Skeletal muscle satellite cell (primary cell): ENCODE results near the gene CAAP1. TPM values are rescaled to one million over a fixed set of nuclear protein-coding genes. Genes with fewer than 3 reads are reported as not detected.

Experiments
- H3K27me3 ChIP-seq: 2 replicates; pipeline ENCODE4 v1.7.0; 2013; ENCODE audit warnings: low read length; ENCODE audit not compliant: control insufficient read depth, insufficient read depth
- H3K36me3 ChIP-seq: 2 replicates; pipeline ENCODE4 v1.7.0; 2013; ENCODE audit warnings: mild to moderate bottlenecking, control low read depth, low read length; ENCODE audit not compliant: insufficient read depth
- H3K4me1 ChIP-seq: 2 replicates; pipeline ENCODE4 v1.7.0; 2013; ENCODE audit warnings: low read length; ENCODE audit not compliant: control insufficient read depth, insufficient read depth
- H3K4me2 ChIP-seq: 2 replicates; pipeline ENCODE4 v1.7.0; 2013; ENCODE audit warnings: mild to moderate bottlenecking, low read length
- H3K4me3 ChIP-seq: 2 replicates; pipeline ENCODE4 v1.7.0; 2013; ENCODE audit warnings: low read length
- H3K9ac ChIP-seq: 2 replicates; pipeline ENCODE4 v1.7.0; 2013; ENCODE audit warnings: mild to moderate bottlenecking, low read depth, low read length, moderate library complexity
- H3K9me3 ChIP-seq: replicated peaks from 2 replicates; pipeline ENCODE4 v1.7.0; 2013; ENCODE audit warnings: mild to moderate bottlenecking, control low read depth, low read length
- total RNA-seq: library from RNA; depleted of rRNA; stranded (reverse); fragments of >200 nt; gene quantifications from 2 replicates; pipeline ENCODE4 v1.2.3, GENCODE V29; 2012; rRNA removed

CAAP1 gene, protein sequence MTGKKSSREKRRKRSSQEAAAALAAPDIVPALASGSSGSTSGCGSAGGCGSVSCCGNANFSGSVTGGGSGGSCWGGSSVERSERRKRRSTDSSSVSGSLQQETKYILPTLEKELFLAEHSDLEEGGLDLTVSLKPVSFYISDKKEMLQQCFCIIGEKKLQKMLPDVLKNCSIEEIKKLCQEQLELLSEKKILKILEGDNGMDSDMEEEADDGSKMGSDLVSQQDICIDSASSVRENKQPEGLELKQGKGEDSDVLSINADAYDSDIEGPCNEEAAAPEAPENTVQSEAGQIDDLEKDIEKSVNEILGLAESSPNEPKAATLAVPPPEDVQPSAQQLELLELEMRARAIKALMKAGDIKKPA
- 13.2 and 13.3 TPM in 2 replicates for total RNA-seq

DNA sequence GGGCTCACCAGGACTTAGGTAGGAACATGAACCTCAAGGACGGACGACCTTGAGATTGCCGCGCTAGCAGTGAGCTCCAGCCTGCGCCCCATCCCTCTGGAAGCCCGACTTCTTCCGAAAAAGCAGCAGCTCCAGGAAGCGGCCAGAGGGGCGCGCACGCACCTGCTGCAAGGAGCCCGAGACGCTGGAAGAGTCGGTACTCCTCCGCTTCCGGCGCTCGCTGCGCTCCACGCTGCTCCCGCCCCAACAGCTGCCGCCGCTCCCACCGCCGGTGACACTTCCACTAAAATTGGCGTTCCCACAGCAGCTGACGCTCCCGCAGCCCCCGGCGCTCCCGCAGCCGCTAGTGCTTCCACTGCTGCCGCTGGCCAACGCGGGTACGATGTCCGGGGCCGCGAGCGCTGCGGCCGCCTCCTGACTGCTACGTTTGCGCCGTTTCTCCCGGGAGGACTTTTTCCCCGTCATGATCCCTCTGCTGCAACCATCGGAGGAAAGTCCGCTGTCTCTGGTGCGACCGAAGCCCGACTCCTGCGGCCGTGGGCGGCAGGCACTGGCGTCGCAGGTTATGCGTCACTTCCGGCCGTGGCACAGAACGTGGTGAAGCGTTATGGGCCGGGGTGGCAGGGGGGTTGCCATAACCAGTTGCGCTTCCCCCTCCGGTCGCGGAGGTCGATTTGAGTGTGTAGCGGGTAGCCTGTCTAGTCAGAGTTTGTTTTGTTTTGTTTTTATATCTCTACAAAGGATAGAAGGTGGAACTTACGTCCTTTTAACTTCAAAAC, at the start of gene CAAP1:
Gene CAAP1, minus strand, starts transcription at position 552 of the 779 bp plus-strand sequence. Its CDS starts 87 bp downstream, at position 465.
- H3K9ac ChIP-seq: peak within 1 kb of the TSS; percentile 95
- H3K4me3 ChIP-seq: peak within 1 kb of the TSS; percentile 99

GRCh38 chr9:26940779-26941178, 48.2 kb upstream of the CAAP1 start:
- peaks cover 8% of the 10 kb centered on the region for H3K4me1 ChIP-seq
- no peaks in the 10 kb centered on the region for H3K36me3 ChIP-seq
- H3K4me2 ChIP-seq: no peak overlapping the region
- H3K4me3 ChIP-seq: no peak overlapping the region
- no peak overlapping the region for H3K9ac ChIP-seq
- H3K9me3 ChIP-seq: peaks cover 2% of the 10 kb centered on the region
- no peaks in the 10 kb centered on the region for H3K27me3 ChIP-seq

More for the DNA sequence above, at the start of gene CAAP1:
- Histone ChIP-seq H3K27me3 (no peaks in the 10 kb centered on the region), H3K9me3 (no peaks in the 10 kb centered on the region), H3K4me1 (peaks cover 16% of the 10 kb centered on the region), H3K36me3 (no peaks in the 10 kb centered on the region), H3K4me2 (peak within 1 kb of the TSS; percentile 88)

DNA sequence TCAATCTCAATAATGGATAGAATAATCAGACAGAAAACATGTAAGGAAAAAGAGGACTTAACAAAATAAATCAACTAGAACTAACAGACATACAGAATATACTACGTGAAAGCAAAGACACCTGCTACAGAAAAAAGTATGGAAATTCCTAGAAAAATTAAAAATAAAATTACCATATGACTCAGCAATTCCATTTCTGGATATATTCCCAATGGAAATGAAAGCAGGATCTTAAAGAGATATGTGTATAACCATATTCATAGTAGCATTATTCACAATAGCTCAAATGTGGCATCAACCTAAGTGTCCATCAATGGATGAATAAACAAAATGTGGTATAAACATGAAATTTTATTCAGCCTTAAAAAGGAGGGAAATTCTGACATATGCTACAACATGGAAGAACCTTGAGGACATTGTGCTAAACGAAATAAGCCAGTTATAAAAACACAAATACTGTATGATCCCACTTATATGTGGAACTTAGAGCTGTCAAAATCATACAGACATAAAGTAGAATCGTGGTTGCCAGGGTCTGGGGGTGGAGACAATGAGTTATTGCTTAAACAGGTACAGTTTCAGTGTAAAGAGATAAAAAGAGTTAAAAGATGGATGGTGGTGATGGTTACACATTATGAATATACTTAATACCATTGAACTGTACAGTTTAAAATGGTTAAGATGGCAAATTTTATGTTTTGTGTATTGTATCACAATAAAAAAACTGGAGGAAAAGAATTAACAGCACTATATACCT, 47.5 kb upstream of the CAAP1 start:
- H3K9me3 ChIP-seq: peaks cover 2% of the 10 kb centered on the region
- no peak overlapping the region for H3K9ac ChIP-seq
- peaks cover 3% of the 10 kb centered on the region for H3K4me1 ChIP-seq
- H3K4me3 ChIP-seq: no peak overlapping the region
- no peaks in the 10 kb centered on the region for H3K27me3 ChIP-seq
- no peak overlapping the region for H3K4me2 ChIP-seq
- no peaks in the 10 kb centered on the region for H3K36me3 ChIP-seq

DNA sequence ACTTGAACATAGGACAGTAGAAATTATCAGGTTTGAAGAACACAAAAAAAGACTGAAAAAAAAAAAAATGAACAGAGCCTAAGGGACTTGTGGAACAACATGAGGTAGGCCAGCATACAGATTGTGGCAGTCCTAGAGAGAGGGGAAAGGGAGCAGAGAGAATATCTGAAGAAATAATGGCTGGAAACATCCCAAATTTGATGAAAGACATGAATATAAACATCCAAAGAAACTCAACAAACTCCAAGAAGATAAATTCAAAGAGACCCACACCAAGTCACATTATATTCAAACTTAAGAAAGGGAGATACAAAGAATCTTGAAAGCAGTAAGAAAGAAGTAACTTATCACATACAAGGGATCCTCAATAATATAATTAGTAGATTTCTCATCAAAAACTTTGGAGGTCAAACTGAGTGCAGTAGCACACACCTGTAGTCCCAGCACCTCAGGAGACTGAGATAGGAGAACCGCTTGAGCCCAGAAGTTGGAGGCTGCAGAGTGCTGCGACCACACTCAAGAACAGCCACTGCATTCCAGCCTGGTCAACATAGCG, 45.3 kb upstream of the CAAP1 start:
- Histone ChIP-seq H3K27me3 (no peaks in the 10 kb centered on the region), H3K4me2 (no peak overlapping the region), H3K4me1 (no peaks in the 10 kb centered on the region), H3K4me3 (no peak overlapping the region), H3K9me3 (peaks cover 2% of the 10 kb centered on the region), H3K9ac (no peak overlapping the region), H3K36me3 (peaks cover 3% of the 10 kb centered on the region)

GRCh38 chr9:26935847-26936246, 43.2 kb upstream of the CAAP1 start:
- Histone ChIP-seq H3K9ac (no peak overlapping the region), H3K36me3 (peaks cover 3% of the 10 kb centered on the region), H3K4me1 (no peaks in the 10 kb centered on the region), H3K9me3 (peaks cover 2% of the 10 kb centered on the region), H3K4me3 (no peak overlapping the region), H3K27me3 (no peaks in the 10 kb centered on the region), H3K4me2 (no peak overlapping the region)

DNA sequence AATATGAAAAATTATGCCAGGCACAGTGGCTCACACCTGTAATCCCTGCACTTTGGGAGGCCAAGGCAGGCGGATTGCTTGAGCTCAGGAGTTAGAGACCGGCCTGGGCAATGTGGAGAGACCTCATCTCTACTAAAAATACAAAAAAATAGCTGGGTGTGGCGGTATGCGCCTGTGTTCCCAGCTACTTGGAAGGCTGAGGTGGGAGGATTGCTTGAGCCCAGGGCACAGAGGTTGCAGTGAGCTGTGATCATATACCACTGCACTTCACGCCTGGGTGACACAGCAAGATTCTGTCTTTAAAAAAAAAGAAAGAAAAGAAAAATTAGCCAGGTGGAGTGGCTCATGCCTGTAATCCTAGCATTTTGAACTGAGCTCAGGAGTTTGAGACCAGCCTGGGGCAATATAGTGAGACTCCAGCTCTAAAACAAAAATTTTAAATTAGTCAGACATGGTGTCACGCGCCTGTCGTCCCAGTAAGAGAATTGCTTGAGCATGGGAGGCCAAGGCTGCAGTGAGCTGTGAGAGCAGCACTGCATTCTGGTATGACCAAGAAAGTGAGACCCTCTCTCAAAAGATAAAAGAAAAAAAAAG, 36.4 kb upstream of the CAAP1 start:
- Histone ChIP-seq H3K36me3 (peaks cover 39% of the 10 kb centered on the region), H3K9ac (no peak overlapping the region), H3K4me2 (no peak overlapping the region), H3K4me3 (no peak overlapping the region), H3K27me3 (no peaks in the 10 kb centered on the region), H3K9me3 (no peaks in the 10 kb centered on the region), H3K4me1 (no peaks in the 10 kb centered on the region)

GRCh38 chr9:26925609-26926008, 33.0 kb upstream of the CAAP1 start:
- Histone ChIP-seq H3K4me1 (no peaks in the 10 kb centered on the region), H3K36me3 (peaks cover 71% of the 10 kb centered on the region), H3K9ac (no peak overlapping the region), H3K4me2 (no peak overlapping the region), H3K4me3 (no peak overlapping the region), H3K27me3 (no peaks in the 10 kb centered on the region), H3K9me3 (no peaks in the 10 kb centered on the region)

DNA sequence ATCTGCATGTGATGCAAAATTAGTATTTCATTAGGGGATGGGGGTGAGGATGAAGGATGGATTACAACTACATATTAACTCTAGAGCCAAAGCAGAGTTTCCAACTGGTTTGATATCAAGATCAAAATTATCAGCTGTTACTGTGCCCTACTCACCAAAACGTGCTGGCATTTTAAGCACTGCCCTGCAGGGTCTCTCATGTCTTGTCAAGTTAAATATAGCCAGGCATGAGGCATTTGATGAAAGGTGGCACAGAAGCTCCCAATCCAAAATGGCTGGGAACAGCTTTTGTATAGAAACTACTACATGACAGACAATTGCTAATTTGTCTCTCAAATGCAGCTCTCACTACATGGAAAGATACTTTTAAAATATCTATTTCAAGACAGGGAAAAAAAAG, 27.1 kb upstream of the CAAP1 start:
- Histone ChIP-seq H3K36me3 (peaks cover 82% of the 10 kb centered on the region), H3K9ac (no peak overlapping the region), H3K27me3 (no peaks in the 10 kb centered on the region), H3K4me1 (no peaks in the 10 kb centered on the region), H3K4me3 (no peak overlapping the region), H3K9me3 (no peaks in the 10 kb centered on the region), H3K4me2 (no peak overlapping the region)

DNA sequence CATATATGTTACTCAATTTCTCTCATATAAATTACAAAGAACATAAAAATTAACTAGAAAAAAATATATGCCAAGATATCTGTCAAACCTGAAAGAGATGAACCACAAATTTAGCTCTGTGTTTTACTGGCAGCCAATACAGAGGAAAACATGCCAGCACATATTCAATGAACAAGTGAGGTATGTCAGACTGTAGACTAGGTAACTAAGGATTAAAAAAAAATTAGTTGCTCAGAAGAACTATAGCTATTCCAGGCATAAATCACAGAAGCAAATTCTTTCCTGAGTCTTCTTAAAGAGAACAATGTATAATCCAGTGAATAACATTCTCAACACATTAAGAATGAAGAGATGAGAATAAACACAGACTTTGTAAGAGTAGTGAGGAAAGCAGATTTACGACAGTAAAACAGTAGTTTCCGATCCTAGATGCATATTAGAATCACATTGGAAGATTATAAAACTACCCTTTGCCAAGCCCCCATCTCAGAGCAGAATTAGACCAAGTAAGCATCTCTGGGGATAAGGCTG, 20.6 kb upstream of the CAAP1 start:
- Histone ChIP-seq H3K36me3 (peaks cover 57% of the 10 kb centered on the region), H3K9me3 (no peaks in the 10 kb centered on the region), H3K9ac (no peak overlapping the region), H3K4me1 (no peaks in the 10 kb centered on the region), H3K4me2 (no peak overlapping the region), H3K27me3 (no peaks in the 10 kb centered on the region), H3K4me3 (no peak overlapping the region)

GRCh38 chr9:26904671-26905070, 12.1 kb upstream of the CAAP1 start:
- Histone ChIP-seq H3K36me3 (peaks cover 62% of the 10 kb centered on the region), H3K4me2 (no peak overlapping the region), H3K9ac (no peak overlapping the region), H3K27me3 (no peaks in the 10 kb centered on the region), H3K4me1 (no peaks in the 10 kb centered on the region), H3K9me3 (no peaks in the 10 kb centered on the region), H3K4me3 (no peak overlapping the region)
